ENCODE results near the gene ZNF507. TPM values are rescaled to one million over a fixed set of nuclear protein-coding genes. Genes with fewer than 3 reads are reported as not detected.

Gene ZNF507
- total and polyA plus RNA-seq, 4 donors, result 2.9 to 14.1 (median 7.1) TPM

- no peak for DNase-seq (ENCODE audit: low spot score)
- TF ChIP-seq HNF4G (IDR thresholded peaks at IDR 0.05) (peak; percentile 19), RAD21 (IDR thresholded peaks at IDR 0.05) (peak; percentile 37 to 46), FOXA1 (IDR thresholded peaks at IDR 0.05) (no peak), RXRA (IDR thresholded peaks at IDR 0.05) (peak; percentile 6 to 8), TAF1 (conservative IDR thresholded peaks at IDR 0.05) (no peak), HNF4A (conservative IDR thresholded peaks at IDR 0.05) (peak in 1 of 2 donors; percentile 32)
- Histone ChIP-seq H3K9me3 (ENCODE audit: control insufficient read depth in 4 of 4, low read length in 3 of 4) (no peaks in the 10 kb centered on the region), H3K9ac (ENCODE audit: low read depth in 1 of 2, low read length in 2 of 2) (no peak overlapping the region), H3K4me3 (ENCODE audit: low read depth in 1 of 3, low read length in 3 of 3) (no peak overlapping the region), H3K4me1 (ENCODE audit: control insufficient read depth in 4 of 4, insufficient read depth in 4 of 4, low read length in 3 of 4) (peaks cover 0 to 7% (median 4%) of the 10 kb centered on the region in 4 donors), H3K27me3 (ENCODE audit: control insufficient read depth in 4 of 4, insufficient read depth in 4 of 4, low read length in 3 of 4) (peaks cover 0 to 9% (median 0%) of the 10 kb centered on the region in 4 donors), H3K27ac (ENCODE audit: low read depth in 1 of 2, low read length in 2 of 2) (no peak overlapping the region), H3K36me3 (ENCODE audit: control insufficient read depth in 4 of 4, insufficient read depth in 3 of 4, low read depth in 1 of 4, low read length in 3 of 4) (no peaks in the 10 kb centered on the region)
- 55% methylated on average over 7 of the region's 7 CpGs for WGBS
These were observed 8.9 kb upstream of the ZNF507 start for GRCh38 chr19:32336259-32337083.

- Histone ChIP-seq H3K9ac (ENCODE audit: low read depth in 1 of 2, low read length in 2 of 2) (no peak overlapping the region), H3K27ac (ENCODE audit: low read depth in 1 of 2, low read length in 2 of 2) (no peak overlapping the region), H3K36me3 (ENCODE audit: control insufficient read depth in 4 of 4, insufficient read depth in 3 of 4, low read depth in 1 of 4, low read length in 3 of 4) (no peaks in the 10 kb centered on the region), H3K27me3 (ENCODE audit: control insufficient read depth in 4 of 4, insufficient read depth in 4 of 4, low read length in 3 of 4) (peaks cover 0 to 2% (median 0%) of the 10 kb centered on the region in 4 donors), H3K9me3 (ENCODE audit: control insufficient read depth in 4 of 4, low read length in 3 of 4) (no peaks in the 10 kb centered on the region), H3K4me3 (ENCODE audit: low read depth in 1 of 3, low read length in 3 of 3) (no peak overlapping the region), H3K4me1 (ENCODE audit: control insufficient read depth in 4 of 4, insufficient read depth in 4 of 4, low read length in 3 of 4) (peaks cover 0 to 7% (median 4%) of the 10 kb centered on the region in 4 donors)
- TF ChIP-seq, protein P1, sequence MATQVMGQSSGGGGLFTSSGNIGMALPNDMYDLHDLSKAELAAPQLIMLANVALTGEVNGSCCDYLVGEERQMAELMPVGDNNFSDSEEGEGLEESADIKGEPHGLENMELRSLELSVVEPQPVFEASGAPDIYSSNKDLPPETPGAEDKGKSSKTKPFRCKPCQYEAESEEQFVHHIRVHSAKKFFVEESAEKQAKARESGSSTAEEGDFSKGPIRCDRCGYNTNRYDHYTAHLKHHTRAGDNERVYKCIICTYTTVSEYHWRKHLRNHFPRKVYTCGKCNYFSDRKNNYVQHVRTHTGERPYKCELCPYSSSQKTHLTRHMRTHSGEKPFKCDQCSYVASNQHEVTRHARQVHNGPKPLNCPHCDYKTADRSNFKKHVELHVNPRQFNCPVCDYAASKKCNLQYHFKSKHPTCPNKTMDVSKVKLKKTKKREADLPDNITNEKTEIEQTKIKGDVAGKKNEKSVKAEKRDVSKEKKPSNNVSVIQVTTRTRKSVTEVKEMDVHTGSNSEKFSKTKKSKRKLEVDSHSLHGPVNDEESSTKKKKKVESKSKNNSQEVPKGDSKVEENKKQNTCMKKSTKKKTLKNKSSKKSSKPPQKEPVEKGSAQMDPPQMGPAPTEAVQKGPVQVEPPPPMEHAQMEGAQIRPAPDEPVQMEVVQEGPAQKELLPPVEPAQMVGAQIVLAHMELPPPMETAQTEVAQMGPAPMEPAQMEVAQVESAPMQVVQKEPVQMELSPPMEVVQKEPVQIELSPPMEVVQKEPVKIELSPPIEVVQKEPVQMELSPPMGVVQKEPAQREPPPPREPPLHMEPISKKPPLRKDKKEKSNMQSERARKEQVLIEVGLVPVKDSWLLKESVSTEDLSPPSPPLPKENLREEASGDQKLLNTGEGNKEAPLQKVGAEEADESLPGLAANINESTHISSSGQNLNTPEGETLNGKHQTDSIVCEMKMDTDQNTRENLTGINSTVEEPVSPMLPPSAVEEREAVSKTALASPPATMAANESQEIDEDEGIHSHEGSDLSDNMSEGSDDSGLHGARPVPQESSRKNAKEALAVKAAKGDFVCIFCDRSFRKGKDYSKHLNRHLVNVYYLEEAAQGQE (IDR thresholded peaks at IDR 0.05), result no peak
- no peak for TF ChIP-seq TAF1 (conservative IDR thresholded peaks at IDR 0.05)
- TF ChIP-seq YY1 (IDR thresholded peaks at IDR 0.05), result no peak
- no peak for TF ChIP-seq NR2F2 (IDR thresholded peaks at IDR 0.05)
- no peak for TF ChIP-seq SP1 (IDR thresholded peaks at IDR 0.05)
- TF ChIP-seq FOXA1 (IDR thresholded peaks at IDR 0.05), result no peak
- TF ChIP-seq, protein P2, sequence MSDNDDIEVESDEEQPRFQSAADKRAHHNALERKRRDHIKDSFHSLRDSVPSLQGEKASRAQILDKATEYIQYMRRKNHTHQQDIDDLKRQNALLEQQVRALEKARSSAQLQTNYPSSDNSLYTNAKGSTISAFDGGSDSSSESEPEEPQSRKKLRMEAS (IDR thresholded peaks at IDR 0.05), result no peak
- TF ChIP-seq EGR1 (IDR thresholded peaks at IDR 0.05; ENCODE audit: low read depth in 2 of 2), result no peak
- no peak for TF ChIP-seq JUND (IDR thresholded peaks at IDR 0.05)
- no peak for TF ChIP-seq HNF4A (conservative IDR thresholded peaks at IDR 0.05)
- TF ChIP-seq GABPA (IDR thresholded peaks at IDR 0.05 in 1 of 2, conservative IDR thresholded peaks at IDR 0.05 in 1 of 2), result no peak
- TF ChIP-seq ZBTB33 (IDR thresholded peaks at IDR 0.05), result no peak
- TF ChIP-seq FOXA2 (IDR thresholded peaks at IDR 0.05), result no peak
- no peak for TF ChIP-seq RXRA (IDR thresholded peaks at IDR 0.05)
- no peak for TF ChIP-seq HNF4G (IDR thresholded peaks at IDR 0.05)
- TF ChIP-seq RAD21 (IDR thresholded peaks at IDR 0.05), result no peak
- WGBS, result 81% methylated on average over 19 of the region's 19 CpGs
- DNase-seq (ENCODE audit: low spot score), result no peak
These were observed 8.2 kb upstream of the ZNF507 start for GRCh38 chr19:32337084-32337808.

Measured in liver (tissue), 9 donors.